Posterior vena cava (tissue), 2 donors: ENCODE data around the gene NBPF4. TPM values are rescaled to one million over a fixed set of nuclear protein-coding genes. Genes with fewer than 3 reads are reported as not detected.
"Not testable (repeated sequence)": the region's sequence is repeated elsewhere in the genome, so short reads cannot be mapped to it uniquely, and the experiment has no call there.

Source experiments
- DNase-seq: peaks from one replicate; pipeline ENCODE4 v3.0.0-alpha.2; 2020; ENCODE audit warnings: low spot score
- intact Hi-C, 2 donors: fragments of 100-400 bp; cut with DNase I; formaldehyde crosslinking; loops; one replicate each; pipeline versions ENCODE4 v1.14.1 to v1.14.2; 2022 to 2023
- total RNA-seq, 2 donors: library from RNA; stranded (reverse); fragmentation: NEBNext Ultra II Directional; extraction: Animal tissue kit (Norgen Biotek cat#: 25700); gene quantifications; one replicate each; pipeline ENCODE4 v1.2.1, GENCODE V29; 2021
- donor health status: DM: yes; HTN: yes; CAD: no.
- donor health status: DM: yes; HTN: yes; CAD: no.

Gene NBPF4
- total RNA-seq, 2 donors from 2014 or later = not detected

DNA sequence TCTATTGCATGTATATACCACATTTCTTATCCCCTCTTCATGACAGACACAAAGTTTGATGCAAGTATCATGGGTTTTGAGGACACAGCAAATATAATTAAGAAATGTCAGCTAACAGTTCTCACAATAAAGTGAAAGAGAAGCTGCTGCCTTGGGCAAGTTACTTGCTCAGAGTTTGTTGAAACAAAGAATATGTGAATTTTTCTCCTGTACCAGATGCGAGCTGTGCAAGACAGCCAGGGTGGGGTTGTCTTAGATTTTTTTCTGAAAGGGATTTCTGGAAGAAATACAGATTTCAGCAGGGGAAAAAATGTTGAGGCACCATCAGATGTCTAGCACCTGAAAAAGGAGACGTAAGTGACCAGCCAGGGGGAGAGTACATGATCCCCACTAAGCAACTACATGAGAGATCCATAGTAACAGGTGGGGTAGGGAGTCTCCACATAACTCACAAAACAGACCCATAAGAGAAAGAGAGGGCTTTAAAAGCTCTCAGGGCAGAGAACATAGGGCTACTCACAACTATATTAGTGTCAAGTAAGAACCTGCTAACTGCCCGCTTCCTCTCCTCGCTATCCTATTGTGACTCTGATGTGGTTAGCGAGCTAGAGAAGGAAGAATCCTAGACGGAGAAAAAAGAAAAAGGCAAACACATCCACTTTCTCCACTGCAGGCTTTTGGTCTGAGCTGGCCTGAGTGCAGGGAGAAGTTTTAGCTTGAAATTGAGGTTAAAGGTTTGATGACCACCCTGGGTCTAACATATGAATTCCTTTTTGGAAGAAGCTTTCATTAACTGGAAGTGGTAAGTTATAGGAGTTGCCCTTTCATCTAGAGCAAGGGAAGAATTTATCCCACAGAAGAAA lies 27.6 kb downstream of the NBPF4 start:
- intact Hi-C loops, DNase-seq: not testable (repeated sequence)

DNA sequence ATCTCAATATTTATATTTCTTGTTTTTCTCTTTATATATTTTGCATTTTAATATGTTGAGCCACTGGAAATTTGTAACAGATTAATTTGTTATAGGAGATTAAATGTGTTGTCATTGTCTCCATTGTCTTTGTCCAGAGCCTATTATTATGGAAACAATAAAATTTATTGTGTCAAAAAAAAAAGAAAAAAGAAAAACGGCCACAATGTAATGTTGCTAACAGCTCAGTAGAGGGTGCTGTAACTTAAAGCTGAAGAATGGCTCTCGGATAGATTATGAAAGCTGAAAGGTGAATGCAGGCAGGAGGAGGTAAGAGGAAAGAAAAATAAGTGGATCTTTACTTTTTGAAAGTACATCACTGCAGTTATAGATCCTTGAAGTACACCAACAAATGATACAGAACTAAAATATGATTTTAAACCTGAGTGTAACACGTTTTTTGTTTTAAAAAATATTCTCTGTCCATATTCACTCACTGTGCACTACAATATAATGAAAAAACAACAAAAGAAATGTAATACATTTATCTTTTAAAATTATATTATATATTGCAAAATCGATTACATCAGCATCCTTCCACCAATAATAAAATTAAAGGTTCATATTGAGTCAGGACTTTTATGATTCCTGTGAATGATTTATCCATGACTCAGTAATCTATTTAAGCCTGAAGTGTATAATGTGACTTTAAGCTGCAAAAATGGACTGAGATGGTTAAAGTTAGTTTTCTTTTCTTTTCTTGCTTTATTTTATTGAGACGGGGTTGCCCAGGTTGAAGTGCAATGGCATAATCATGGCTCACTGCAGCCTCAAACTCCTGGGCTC lies 29.0 kb downstream of the NBPF4 start:
- DNase-seq, intact Hi-C loops: not testable (repeated sequence)

DNA sequence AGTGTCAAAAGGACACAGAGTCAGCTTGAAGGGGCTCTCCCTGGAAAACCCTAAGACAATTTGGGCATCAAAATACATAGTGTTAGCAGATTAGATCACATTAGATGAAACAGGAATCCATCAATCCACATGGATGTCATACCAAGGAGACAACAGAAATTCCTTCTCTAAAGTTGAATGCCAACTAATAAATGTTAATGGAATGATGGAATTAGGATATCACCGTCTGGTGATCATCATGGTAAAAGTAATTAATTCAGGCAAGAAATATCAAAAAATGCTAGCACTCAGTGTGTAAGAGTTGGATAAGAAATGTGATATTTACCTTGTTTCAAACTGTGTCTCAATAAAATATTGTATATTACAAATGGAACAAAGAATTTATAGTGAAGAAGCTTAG lies 32.9 kb downstream of the NBPF4 start:
- intact Hi-C loops = no loop called here
- no peak for DNase-seq

DNA sequence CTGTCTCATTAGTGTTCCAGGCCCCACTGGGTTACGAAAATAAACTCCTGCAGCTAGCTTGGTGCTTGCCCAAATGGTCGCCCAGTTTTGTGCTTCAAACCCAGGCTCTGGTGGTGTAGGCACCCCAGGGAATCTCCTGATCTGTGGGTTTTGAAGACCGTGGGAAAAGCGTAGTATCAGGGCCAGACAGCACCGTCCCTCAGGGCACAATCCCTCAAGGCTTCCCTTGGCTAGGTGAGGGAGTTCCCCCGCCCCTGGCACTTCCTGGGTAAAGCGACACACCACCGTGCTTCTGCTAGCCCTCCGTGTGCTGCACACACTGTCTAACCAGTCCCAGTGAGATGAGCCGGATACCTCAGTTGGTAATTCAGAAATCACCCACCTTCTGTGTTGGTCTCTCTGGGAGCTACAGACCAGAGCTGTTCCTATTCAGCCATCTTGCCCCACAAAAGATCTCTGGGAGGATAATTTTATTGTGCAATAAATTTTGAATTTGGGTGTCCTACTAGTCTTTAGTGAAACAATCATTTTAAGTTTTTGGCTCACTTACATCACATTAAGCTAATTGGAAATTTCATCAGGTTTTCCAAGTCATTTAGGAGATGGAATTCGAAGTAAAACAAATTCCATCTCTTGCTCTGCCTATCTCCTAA lies 34.3 kb downstream of the NBPF4 start:
- no peak for DNase-seq
- intact Hi-C loops = no loop called here

DNA sequence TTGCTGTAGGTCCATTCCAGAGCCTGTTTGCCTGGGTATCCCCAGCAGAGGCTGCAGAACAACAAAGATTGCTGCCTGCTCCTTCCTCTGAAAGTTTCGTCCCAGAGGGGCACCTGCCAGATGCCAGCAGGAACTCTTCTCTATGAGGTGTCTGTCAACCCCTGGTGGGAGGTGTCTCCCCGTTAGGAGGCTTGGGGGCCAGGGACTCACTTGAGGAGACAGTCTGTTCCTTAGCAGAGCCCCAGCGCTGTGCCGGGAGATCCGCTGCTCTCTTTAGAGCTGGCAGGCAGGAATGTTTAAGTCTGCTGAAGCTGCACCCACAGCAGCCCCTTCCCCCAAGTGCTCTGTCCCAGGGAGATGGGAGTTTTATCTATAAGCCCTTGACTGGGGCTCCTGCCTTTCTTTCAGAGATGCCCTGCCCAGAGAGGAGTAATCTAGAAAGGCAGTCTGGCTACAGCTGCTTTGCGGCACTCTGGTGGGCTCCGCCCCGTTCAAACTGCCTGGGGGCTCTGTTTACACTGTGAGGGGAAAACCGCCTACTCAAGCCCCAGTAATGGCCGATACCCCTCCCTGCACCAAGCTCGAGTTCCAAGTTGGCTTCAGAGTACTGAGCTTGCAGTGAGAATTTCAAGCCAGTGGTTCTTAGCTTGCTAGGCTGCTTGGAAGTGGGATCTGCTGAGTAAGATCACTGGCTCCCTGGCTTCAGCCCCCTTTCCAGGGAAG lies 35.0 kb downstream of the NBPF4 start:
- intact Hi-C loops = no loop called here

DNA sequence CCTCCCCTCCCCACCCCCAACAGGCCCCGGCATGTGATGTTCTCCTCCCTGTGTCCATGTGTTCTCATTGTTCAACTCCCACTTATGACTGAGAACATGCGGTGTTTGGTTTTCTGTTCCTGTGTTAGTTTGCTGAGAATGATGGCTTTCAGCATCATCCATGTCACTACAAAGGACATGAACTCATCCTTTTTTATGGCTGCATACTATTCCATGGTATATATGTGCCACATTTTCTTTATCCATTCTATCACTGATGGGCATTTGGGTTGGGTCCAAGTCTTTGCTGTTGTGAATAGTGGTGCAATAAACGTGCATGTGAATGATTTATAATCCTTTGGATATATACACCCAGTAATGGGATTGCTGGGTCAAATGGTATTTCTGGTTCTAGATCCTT lies 40.3 kb downstream of the NBPF4 start:
- intact Hi-C loops, DNase-seq: not testable (repeated sequence)

More for the DNA sequence above, 35.0 kb downstream of the NBPF4 start:
- DNase-seq = no peak

DNA sequence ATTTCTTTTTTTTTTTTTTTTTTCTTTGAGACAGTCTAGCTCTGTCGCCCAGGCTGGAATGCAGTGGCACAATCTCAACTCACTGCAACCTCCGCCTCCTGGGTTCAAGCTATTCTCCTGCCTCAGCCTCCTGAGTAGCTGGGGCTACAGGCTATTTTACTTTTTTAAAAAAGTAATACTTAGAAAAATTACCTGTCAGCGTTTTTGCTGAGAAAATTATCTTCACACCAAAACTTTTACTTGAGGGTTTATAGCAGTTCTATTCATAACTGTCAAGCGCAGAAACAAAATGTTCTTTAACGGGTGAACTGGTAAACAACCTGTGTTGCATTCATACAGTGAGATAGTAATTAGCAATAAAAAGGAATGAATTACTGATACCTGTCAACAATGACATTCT lies 42.2 kb downstream of the NBPF4 start:
- intact Hi-C loops = no loop called here

DNA sequence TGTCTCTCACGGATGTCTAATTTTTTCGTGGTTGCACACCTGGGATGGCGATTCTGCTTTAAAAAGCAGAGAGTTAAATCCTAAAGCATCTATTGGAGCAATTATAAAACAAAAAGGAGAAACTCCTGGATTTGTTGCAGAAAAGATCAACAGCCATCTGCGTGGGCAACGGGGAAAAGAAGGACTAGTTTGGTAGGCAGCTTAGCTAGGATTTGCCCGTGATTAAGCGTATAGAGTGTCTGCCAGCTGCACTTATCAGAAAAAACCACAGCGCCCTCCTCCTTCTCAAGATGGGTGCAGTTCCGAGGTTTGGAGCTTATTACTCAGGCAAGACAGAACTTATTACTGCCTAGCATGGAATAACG lies 43.2 kb downstream of the NBPF4 start:
- DNase-seq = no peak
- intact Hi-C loops = no loop called here

More for the DNA sequence above, 42.2 kb downstream of the NBPF4 start:
- no peak for DNase-seq

DNA sequence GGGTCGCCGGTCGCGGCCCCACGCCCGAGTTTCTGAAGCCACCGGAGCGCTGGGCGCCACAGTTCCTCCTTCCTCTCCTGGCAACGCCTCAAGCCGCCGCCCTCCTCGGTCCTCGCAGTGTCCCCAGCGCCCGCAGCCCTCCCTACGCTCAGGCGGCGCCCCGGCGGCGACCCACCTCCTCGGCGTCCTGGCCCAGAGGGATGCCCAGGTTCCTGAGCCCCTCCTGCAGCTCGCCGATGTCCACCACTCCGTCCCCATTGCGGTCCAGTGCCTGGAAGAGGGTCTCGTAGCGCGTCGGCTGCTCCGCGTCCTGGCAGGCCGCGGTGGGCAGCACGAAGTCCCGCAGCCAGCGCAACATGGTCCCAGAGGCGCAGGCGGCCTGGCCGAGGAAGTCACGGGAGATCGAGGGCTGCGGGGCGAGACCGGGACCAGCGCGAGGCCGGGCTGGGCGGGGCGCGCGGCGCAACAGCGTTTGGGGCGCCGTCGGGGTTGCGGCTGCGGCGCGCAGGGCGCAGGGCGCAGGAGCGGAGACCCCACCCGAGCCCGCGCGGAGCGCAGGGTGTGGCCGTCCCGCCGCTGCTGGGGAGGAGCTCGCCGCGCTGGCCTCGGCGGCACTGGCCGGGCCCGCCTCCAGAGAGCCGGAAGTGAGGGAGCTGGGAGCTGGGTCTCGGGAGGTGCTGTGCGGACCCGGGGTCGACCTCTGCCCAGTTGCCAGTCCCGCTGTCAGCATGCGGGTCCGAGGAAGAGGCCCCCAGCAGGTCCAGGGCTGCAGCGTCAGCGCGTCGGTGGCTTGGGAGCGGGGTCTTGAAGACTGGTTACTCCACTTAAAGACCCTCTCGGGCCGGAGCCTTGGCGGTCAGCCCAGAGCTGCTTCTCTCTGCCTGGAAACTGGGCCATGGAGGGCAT lies 43.8 kb downstream of the NBPF4 start, which contains the start of gene SLC25A24:
Gene SLC25A24, minus strand, starts transcription at position 563 of the 906 bp plus-strand sequence. Its CDS starts 205 bp downstream, at position 358.
- peak; percentile 94 for DNase-seq

DNA sequence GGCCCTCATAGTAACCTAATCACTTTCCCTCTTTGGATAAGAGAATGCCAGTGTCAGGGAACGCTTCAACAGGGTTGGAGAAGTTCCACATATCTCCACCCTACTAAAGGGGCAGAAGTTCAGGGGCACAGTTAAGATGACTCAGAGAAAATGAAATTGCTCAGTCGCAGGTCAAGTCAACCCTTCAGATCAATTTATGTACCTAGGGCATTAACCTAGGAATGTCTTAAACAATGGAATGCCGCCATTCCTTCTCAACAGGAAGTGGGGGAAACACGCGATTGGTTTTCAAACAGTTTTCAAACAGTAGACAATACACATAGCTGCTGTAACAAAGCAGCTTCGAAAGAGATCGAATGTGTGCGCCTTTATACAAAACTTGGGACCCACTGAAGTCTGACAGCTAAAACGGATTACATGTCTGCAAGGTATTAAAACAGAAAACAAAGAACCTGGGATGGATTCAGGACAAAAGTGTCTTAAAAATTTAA lies 44.6 kb downstream of the NBPF4 start:
- intact Hi-C loops = no loop called here
- no peak for DNase-seq

More for the DNA sequence above, 43.8 kb downstream of the NBPF4 start, which contains the start of gene SLC25A24:
- intact Hi-C loops = no loop called here

DNA sequence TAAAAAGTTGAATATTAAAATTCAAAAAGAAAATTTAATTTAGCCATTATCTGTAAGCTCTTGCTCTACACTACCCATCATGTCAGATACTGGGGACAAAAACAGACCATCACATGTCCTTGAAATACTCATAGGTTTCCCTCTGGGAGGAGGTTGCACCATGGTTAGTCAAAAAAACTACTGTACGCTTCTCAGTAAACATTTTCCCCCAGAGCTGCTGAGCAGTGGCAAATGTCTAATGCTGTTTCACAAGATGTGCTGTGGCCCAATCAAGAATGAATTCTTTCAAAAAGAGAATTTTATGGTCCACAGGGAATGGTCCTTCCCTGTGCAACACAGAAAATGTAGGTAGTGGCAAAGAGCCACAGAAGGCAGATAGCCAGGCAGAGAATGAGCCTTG lies 49.8 kb downstream of the NBPF4 start:
- intact Hi-C loops = no loop called here
- no peak for DNase-seq

DNA sequence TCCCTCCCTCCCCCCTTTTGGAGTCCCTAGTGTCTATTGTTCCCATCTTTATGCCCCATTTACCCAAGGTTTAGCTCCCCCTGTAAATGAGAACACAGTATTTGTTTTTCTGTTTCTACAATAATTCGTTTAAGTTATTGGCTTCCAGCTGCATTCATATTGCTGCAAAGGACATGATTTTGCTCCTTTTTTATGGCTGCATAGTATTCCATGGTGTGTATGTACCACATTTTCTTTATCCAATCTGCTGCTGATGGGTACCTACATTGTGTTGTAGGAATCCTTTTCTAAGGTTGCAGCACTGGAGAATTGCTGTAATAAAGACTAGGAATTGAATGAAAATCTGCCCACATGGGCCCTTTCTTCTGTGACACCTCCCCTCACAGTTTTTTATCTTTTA lies 50.5 kb downstream of the NBPF4 start:
- intact Hi-C loops = no loop called here
- no peak for DNase-seq

DNA sequence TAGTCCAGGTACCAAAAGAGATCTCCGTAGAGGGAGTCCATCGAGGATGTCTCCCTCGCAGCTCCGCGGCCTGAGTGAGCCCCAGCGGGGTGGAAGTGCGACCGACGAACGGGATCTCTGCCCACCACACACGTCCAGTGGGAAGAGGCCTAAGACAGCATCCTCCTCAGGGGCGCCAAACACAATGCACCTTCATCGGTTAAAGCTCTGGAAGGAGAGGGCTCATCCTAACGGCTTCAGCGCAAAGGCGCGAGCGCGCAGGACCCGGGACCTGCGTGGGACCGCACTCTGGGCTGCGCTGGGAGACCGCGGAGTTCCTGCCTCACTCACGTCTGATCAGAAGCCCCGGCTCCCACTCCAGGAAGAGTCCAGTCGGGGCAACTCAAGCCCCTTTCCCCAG lies 51.3 kb downstream of the NBPF4 start:
- DNase-seq = no peak
- intact Hi-C loops = no loop called here

DNA sequence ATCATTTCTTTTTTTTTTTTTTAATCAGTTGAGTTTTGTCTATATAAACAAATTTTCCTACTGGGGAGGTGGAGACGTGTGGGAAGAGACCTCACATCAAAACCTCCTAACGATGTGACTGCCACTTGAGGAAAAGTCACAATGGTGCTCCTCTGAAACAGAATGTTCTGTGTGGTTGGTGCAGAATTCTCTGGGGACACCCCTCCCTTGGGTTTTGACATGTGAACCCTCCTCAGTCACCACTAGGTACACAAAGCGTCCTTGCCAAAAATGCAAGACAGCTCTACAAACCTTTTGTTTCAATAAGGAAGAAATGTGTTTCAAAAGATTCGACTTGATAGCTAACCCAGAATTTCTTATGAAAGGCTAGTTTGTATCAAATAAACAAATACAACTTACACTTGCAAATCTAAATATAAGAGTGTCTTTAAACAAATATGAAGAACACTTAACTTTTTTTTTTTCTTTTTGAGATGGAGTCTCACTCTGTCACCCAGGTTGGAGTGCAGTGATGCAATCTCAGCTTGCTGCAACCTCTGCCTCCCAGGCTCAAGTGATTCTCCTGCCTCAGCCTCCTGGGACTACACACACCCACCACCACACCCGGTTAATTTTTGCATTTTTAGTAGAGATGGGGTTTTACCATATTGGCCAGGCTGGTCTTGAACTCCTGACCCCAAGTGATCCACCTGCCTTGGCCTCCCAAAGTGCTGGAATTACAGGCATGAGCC lies 53.0 kb downstream of the NBPF4 start:
- intact Hi-C loops = no loop called here
- no peak for DNase-seq

DNA sequence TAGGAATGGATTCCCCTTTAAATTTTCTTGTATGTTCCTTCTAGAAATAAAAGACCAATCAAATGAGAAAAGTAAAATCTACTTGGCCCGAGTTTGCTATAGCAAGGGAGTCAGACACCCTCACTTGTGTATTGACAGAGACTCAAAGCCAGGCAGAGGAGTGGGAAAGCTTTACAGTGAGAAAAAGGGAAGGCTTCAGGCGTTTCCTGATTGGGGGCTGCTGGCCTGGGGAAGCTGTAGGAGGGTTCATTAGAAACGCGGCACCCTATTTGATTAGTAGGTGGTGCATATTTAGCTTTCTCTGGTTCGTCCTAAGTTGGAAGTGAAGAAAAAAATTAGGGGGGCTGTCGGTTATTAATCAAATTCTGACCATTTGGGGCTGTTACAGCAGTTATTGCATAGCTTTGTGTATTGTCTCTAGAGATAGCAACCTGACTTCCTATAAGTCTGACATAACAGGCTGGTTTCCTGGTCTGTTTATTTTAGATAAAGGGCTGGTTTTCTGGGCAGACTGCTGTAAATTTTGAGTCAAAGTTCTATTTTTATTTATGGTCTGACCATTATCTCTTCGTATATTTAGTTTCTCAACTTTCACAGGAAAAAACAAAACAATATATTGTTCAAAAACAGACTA lies 53.8 kb downstream of the NBPF4 start:
- DNase-seq = no peak
- intact Hi-C loops = no loop called here

DNA sequence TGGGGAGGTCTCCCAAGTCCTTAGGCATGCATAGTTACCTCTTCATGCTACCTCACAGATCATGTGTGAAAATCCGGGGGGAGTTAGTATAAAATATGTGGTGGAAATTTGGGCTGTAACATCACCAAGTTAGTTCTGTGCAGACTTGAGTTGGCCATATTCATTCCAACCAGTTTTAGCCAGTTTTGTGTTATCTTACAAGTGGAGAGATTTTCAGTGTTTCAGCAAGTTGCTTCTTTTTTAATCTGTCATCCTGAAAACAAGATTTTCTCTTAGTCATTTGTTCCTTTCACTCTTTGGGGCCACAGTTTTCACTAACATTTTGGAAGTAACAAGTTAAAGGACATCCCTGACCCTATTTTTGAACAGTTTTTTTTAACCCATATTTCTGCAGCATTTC lies 55.1 kb downstream of the NBPF4 start:
- DNase-seq = no peak
- intact Hi-C loops = no loop called here
